Brain microvascular endothelial cell (primary cell): Measurements from ENCODE around the gene DLX2.

ENCODE experiments used
- DNase-seq: peaks from one replicate; pipeline ENCODE4 v3.0.0-alpha.2; 2020
- H3K27ac ChIP-seq: fragments of 250-450 bp; sonication (Bioruptor Pico); 2 replicates; pipeline ENCODE4 v1.5.1; 2020; ENCODE audit warnings: mild to moderate bottlenecking, moderate library complexity
- H3K27me3 ChIP-seq: fragments of 250-450 bp; sonication (Bioruptor Pico); replicated peaks from 2 replicates; pipeline ENCODE4 v1.5.1; 2020; ENCODE audit warnings: mild to moderate bottlenecking
- H3K36me3 ChIP-seq: fragments of 250-450 bp; sonication (Bioruptor Pico); replicated peaks from 2 replicates; pipeline ENCODE4 v1.5.1; 2020; ENCODE audit warnings: mild to moderate bottlenecking
- H3K4me3 ChIP-seq: 2 replicates; pipeline ENCODE4 v1.5.1; 2011; ENCODE audit warnings: low read depth, mild to moderate bottlenecking, control low read depth, low read length, moderate library complexity
- CTCF ChIP-seq: IDR thresholded peaks from 2 replicates; pipeline ENCODE4 v1.5.1; 2011; ENCODE audit warnings: low read depth, mild to moderate bottlenecking, moderate library complexity, low read length, control low read depth, inconsistent platforms; ENCODE audit errors: missing control alignments
- in situ Hi-C: cut with HindIII; loops from 2 replicates; pipeline ENCODE4 v1.10.0; 2017; ENCODE audit warnings: low sequenced_read_pairs, low pct_ligation_motif_present

The DLX2 gene

GRCh38 chr2:172099472-172100079, 3.1 kb downstream of the DLX2 start:
- Histone ChIP-seq H3K36me3 (no peaks in the 10 kb centered on the region), H3K27me3 (peaks cover 16% of the 10 kb centered on the region), H3K27ac (no peak overlapping the region), H3K4me3 (peak overlapping the region; percentile 52)
- no peak for TF ChIP-seq CTCF
- in situ Hi-C loops, result loop anchor here (25.0 kb wide), 1 partner anchor 287 kb away; no protein-coding TSS in a partner anchor
- no peak for DNase-seq

GRCh38 chr2:172098650-172099471, 3.8 kb downstream of the DLX2 start:
- in situ Hi-C loops, result no loop called here
- peak; percentile 74 for DNase-seq

GRCh38 chr2:172098287-172098649, 4.4 kb downstream of the DLX2 start:
- Histone ChIP-seq H3K36me3 (no peaks in the 10 kb centered on the region), H3K27me3 (peaks cover 27% of the 10 kb centered on the region), H3K27ac (no peak overlapping the region), H3K4me3 (no peak overlapping the region)
- no peak for DNase-seq
- no peak for TF ChIP-seq CTCF
- in situ Hi-C loops, result no loop called here

More at GRCh38 chr2:172098650-172099471, 3.8 kb downstream of the DLX2 start:
- no peak for TF ChIP-seq CTCF
- Histone ChIP-seq H3K36me3 (no peaks in the 10 kb centered on the region), H3K4me3 (peak overlapping the region; percentile 52), H3K27me3 (peaks cover 21% of the 10 kb centered on the region), H3K27ac (peak overlapping the region; percentile 56)

GRCh38 chr2:172097557-172098131, 5.1 kb downstream of the DLX2 start:
- Histone ChIP-seq H3K27me3 (peaks cover 33% of the 10 kb centered on the region), H3K36me3 (no peaks in the 10 kb centered on the region), H3K27ac (no peak overlapping the region), H3K4me3 (no peak overlapping the region)
- in situ Hi-C loops, result no loop called here
- TF ChIP-seq CTCF, result no peak
- no peak for DNase-seq

- H3K27ac ChIP-seq, result peak overlapping the region; percentile 10
- peak overlapping the region; percentile 59 for H3K4me3 ChIP-seq
- DNase-seq, result no peak
These were observed 5.8 kb downstream of the DLX2 start for GRCh38 chr2:172096626-172097547.

More at GRCh38 chr2:172096626-172097547, 5.8 kb downstream of the DLX2 start:
- no peak for TF ChIP-seq CTCF
- in situ Hi-C loops, result no loop called here
- Histone ChIP-seq H3K27me3 (peaks cover 40% of the 10 kb centered on the region), H3K36me3 (no peaks in the 10 kb centered on the region)
